Loucy (cell line): ENCODE measurements around the gene SNX24.

Experiments used
- H2AFZ ChIP-seq: fragments of 200-600 bp; sonication (generic); 2 replicates; pipeline ENCODE4 v1.6.0; 2016; ENCODE audit warnings: antibody characterized with exemption, mild to moderate bottlenecking, low read length, moderate library complexity
- H3F3A ChIP-seq: fragments of 200-600 bp; 2 replicates; pipeline ENCODE4 v1.6.0; 2016; ENCODE audit warnings: antibody characterized with exemption, low read depth, mild to moderate bottlenecking
- H3K27me3 ChIP-seq: fragments of 200-600 bp; sonication (generic); 2 replicates; pipeline ENCODE4 v1.6.1; 2014; ENCODE audit warnings: low read length, mild to moderate bottlenecking; ENCODE audit not compliant: insufficient read depth, poor library complexity, severe bottlenecking
- H3K36me3 ChIP-seq: fragments of 200-600 bp; sonication (generic); 2 replicates; pipeline ENCODE4 v1.6.1; 2016; ENCODE audit warnings: low read length; ENCODE audit not compliant: insufficient read depth
- H3K4me1 ChIP-seq: fragments of 200-600 bp; sonication (generic); 2 replicates; pipeline ENCODE4 v1.5.1; 2014; ENCODE audit warnings: low read length, mild to moderate bottlenecking; ENCODE audit not compliant: insufficient read depth, poor library complexity, severe bottlenecking
- H3K4me2 ChIP-seq: fragments of 200-600 bp; sonication (generic); 2 replicates; pipeline ENCODE4 v1.6.0; 2014; ENCODE audit warnings: antibody characterized with exemption, low read length, low read depth, mild to moderate bottlenecking; ENCODE audit not compliant: poor library complexity, severe bottlenecking
- H3K4me3 ChIP-seq: fragments of 200-600 bp; sonication (generic); 2 replicates; pipeline ENCODE4 v1.5.1; 2014; ENCODE audit warnings: low read length, mild to moderate bottlenecking, mixed read lengths; ENCODE audit not compliant: poor library complexity, severe bottlenecking
- H3K79me2 ChIP-seq: fragments of 200-600 bp; sonication (generic); 2 replicates; pipeline ENCODE4 v1.6.1; 2014; ENCODE audit warnings: low read length; ENCODE audit not compliant: insufficient read depth
- H3K9ac ChIP-seq: fragments of 200-600 bp; sonication (generic); 2 replicates; pipeline ENCODE4 v1.6.0; 2014; ENCODE audit warnings: mild to moderate bottlenecking, low read depth, low read length, moderate library complexity; ENCODE audit not compliant: poor library complexity, severe bottlenecking
- H3K9me2 ChIP-seq: fragments of 200-600 bp; sonication (generic); replicated peaks from 2 replicates; pipeline ENCODE4 v1.6.1; 2016; ENCODE audit warnings: low read depth, low read length, mixed read lengths
- H3K9me3 ChIP-seq: fragments of 200-600 bp; sonication (generic); 2 replicates; pipeline ENCODE4 v1.6.1; 2014; ENCODE audit warnings: mild to moderate bottlenecking, antibody characterized with exemption, low read length, low read depth; ENCODE audit not compliant: insufficient read depth
- H4K20me1 ChIP-seq: fragments of 200-600 bp; sonication (generic); 2 replicates; pipeline ENCODE4 v1.6.0; 2014; ENCODE audit warnings: antibody characterized with exemption, low read length, mild to moderate bottlenecking; ENCODE audit not compliant: insufficient read depth, poor library complexity, severe bottlenecking
- CTCF ChIP-seq: fragments of 200-600 bp; sonication (generic); conservative IDR thresholded peaks from 2 replicates; pipeline ENCODE4 v1.5.1; 2014; ENCODE audit warnings: mild to moderate bottlenecking, antibody characterized with exemption, low read length
- EZH2phosphoT487 ChIP-seq: fragments of 200-600 bp; IDR thresholded peaks from 2 replicates; pipeline ENCODE4 v1.6.1; 2018; ENCODE audit warnings: antibody characterized with exemption, mild to moderate bottlenecking, moderate library complexity, borderline replicate concordance

The SNX24 gene

GRCh38 chr5:122921826-122922225, 76.4 kb downstream of the SNX24 start:
- H3K4me3 ChIP-seq, result no peak overlapping the region
- H2AFZ ChIP-seq, result no peak overlapping the region
- no peak for TF ChIP-seq EZH2phosphoT487
- TF ChIP-seq CTCF, result no peak
- no peaks in the 10 kb centered on the region for H3K9me3 ChIP-seq
- no peak overlapping the region for H3K9ac ChIP-seq
- no peaks in the 10 kb centered on the region for H3K9me2 ChIP-seq
- H3F3A ChIP-seq, result no peaks in the 10 kb centered on the region
- H4K20me1 ChIP-seq, result no peaks in the 10 kb centered on the region
- no peaks in the 10 kb centered on the region for H3K27me3 ChIP-seq
- H3K4me1 ChIP-seq, result peaks cover 6% of the 10 kb centered on the region
- no peaks in the 10 kb centered on the region for H3K79me2 ChIP-seq
- no peak overlapping the region for H3K4me2 ChIP-seq
- no peaks in the 10 kb centered on the region for H3K36me3 ChIP-seq

- H3K4me1 ChIP-seq, result peaks cover 6% of the 10 kb centered on the region
- H2AFZ ChIP-seq, result no peak overlapping the region
- no peaks in the 10 kb centered on the region for H3K36me3 ChIP-seq
- no peak overlapping the region for H3K4me3 ChIP-seq
- H3K27me3 ChIP-seq, result no peaks in the 10 kb centered on the region
- no peaks in the 10 kb centered on the region for H3K9me3 ChIP-seq
- H3K4me2 ChIP-seq, result no peak overlapping the region
- no peaks in the 10 kb centered on the region for H3K9me2 ChIP-seq
- TF ChIP-seq CTCF, result no peak
- TF ChIP-seq EZH2phosphoT487, result no peak
- no peaks in the 10 kb centered on the region for H4K20me1 ChIP-seq
- no peak overlapping the region for H3K9ac ChIP-seq
- H3F3A ChIP-seq, result no peaks in the 10 kb centered on the region
- H3K79me2 ChIP-seq, result no peaks in the 10 kb centered on the region
These were observed 78.8 kb downstream of the SNX24 start for GRCh38 chr5:122924203-122924602.

GRCh38 chr5:122924719-122925395, 79.4 kb downstream of the SNX24 start:
- Histone ChIP-seq H3K4me3 (no peak overlapping the region), H3K4me1 (peaks cover 6% of the 10 kb centered on the region), H3K27me3 (no peaks in the 10 kb centered on the region), H3K9me3 (no peaks in the 10 kb centered on the region), H3F3A (no peaks in the 10 kb centered on the region), H3K79me2 (no peaks in the 10 kb centered on the region), H2AFZ (no peak overlapping the region), H4K20me1 (no peaks in the 10 kb centered on the region), H3K36me3 (no peaks in the 10 kb centered on the region), H3K9ac (no peak overlapping the region), H3K9me2 (no peaks in the 10 kb centered on the region), H3K4me2 (no peak overlapping the region)
- TF ChIP-seq EZH2phosphoT487 (no peak), CTCF (no peak)
